GM19043 (cell line): ENCODE results near the gene PCDHGB5.
"Not testable (repeated sequence)": the region's sequence is repeated elsewhere in the genome, so short reads cannot be mapped to it uniquely, and the experiment has no call there.

Source experiments
- ATAC-seq: cut with Tn5 transposase; IDR thresholded peaks from one replicate; pipeline ENCODE4 v1.9.1; 2021; ENCODE audit warnings: low read depth; ENCODE audit not compliant: unreplicated experiment

PCDHGB5 gene

DNA sequence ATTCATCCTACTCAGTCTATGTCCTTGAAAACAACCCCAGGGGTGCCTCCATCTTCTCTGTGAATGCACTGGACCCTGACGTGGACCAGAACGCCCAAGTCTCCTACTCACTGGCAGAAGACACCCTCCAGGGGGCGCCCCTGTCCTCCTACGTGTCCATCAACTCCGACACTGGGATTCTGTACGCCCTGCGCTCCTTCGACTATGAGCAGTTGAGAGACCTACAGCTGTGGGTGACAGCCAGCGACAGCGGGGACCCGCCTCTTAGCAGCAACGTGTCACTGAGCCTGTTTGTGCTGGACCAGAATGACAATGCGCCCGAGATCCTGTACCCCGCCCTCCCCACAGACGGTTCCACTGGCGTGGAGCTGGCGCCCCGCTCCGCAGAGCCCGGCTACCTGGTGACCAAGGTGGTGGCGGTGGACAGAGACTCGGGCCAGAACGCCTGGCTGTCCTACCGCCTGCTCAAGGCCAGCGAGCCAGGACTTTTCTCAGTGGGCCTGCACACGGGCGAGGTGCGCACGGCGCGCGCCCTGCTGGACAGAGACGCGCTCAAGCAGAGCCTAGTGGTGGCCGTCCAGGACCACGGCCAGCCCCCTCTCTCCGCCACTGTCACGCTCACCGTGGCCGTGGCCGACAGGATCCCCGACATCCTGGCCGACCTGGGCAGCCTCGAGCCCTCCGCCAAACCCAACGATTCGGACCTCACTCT is 22.1 kb upstream of the PCDHGB5 start:
- not testable (repeated sequence) for ATAC-seq

DNA sequence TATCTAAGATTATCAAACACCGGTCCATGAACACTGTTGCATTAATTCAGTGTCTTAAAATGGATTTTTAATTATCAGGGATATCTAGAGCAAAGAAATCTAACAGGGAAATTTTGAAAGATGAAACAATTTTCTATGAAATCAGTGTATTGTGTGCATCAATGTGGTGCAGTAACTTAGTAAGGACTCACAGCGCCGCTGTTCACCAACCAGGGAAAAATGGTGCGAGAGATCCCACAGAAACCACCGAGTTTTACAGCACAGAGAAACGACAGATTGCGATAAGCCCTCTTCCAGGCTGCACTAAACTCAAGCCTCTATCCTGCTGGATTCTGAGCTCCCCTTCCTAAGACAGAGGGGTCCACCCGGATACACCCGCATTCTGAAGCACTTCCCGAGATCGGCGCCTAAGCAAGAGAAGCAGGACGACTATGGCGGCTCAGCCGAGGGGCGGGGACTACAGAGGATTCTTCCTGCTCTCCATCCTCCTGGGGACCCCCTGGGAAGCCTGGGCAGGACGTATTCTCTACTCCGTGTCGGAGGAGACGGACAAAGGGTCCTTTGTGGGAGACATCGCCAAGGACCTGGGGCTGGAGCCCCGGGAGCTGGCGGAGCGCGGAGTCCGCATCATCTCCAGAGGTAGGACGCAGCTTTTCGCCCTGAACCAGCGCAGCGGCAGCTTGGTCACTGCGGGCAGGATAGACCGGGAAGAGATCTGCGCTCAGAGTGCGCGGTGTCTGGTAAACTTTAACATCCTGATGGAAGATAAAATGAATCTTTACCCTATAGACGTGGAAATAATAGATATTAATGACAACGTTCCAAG is 15.1 kb upstream of the PCDHGB5 start, which contains the start of gene PCDHGA7:
Gene PCDHGA7, plus strand, starts transcription at position 274 of the 826 bp plus-strand sequence. Its CDS starts 158 bp downstream, at position 432.
- no peak for ATAC-seq

DNA sequence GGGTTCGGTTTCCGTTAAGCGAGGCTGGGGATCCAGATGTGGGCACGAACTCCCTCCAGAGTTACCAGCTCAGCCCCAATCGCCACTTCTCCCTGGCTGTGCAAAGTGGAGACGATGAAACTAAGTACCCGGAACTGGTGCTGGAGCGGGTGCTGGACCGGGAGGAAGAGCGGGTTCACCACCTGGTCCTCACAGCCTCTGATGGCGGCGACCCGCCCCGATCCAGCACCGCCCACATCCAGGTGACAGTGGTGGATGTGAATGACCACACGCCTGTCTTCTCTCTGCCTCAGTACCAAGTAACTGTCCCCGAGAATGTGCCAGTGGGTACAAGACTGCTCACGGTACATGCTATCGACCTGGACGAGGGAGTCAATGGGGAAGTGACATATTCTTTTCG is 14.4 kb upstream of the PCDHGB5 start:
- ATAC-seq: no peak

DNA sequence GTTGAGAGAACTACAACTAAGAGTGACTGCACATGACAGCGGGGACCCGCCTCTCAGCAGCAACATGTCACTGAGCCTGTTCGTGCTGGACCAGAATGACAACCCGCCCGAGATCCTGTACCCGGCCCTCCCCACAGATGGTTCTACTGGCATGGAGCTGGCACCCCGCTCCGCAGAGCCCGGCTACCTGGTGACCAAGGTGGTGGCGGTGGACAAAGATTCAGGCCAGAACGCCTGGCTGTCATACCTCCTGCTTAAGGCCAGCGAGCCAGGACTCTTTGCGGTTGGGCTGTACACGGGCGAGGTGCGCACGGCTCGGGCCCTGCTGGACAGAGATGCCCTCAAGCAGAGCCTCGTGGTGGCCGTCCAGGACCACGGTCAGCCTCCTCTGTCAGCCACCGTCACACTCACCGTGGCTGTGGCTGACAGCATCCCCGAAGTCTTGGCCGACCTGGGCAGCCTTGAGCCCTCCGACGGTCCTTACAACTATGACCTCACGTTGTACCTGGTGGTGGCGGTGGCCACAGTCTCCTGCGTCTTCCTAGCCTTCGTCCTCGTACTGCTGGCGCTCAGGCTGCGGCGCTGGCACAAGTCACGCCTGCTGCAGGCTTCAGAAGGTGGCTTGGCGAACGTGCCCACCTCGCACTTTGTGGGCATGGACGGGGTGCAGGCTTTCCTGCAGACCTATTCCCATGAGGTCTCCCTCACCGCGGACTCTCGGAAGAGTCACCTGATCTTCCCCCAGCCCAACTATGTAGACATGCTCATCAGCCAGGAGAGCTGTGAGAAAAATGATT is 13.1 kb upstream of the PCDHGB5 start:
- no peak for ATAC-seq

DNA sequence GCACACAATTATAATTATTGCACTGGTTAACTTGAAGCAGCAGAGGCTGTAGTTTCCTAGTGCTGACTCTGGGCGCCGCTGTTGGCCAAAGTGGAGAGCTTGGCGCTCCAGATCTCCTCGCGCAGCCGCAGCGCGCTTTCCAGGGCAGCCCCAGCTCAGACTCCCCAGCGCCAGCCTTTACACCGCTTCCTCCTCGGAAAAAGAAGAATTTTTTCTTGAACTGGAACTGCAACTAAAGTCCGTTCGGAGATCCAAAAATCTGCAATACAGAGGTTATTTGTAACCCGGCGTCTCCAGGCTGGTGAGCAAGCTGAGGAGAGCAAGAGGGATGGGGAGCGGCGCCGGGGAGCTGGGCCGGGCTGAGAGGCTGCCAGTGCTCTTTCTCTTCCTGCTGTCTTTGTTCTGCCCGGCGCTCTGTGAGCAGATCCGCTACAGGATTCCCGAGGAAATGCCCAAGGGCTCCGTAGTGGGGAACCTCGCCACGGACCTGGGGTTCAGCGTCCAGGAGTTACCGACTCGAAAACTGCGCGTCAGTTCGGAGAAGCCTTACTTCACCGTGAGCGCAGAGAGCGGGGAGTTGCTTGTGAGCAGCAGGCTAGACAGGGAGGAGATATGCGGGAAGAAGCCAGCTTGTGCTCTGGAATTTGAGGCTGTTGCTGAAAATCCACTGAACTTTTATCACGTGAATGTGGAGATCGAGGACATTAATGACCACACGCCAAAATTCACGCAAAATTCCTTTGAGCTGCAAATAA is 10.0 kb upstream of the PCDHGB5 start, which contains the start of gene PCDHGB4:
Gene PCDHGB4, plus strand, starts transcription at position 142 of the 755 bp plus-strand sequence. Its CDS starts 187 bp downstream, at position 329.
- ATAC-seq: not testable (repeated sequence)

DNA sequence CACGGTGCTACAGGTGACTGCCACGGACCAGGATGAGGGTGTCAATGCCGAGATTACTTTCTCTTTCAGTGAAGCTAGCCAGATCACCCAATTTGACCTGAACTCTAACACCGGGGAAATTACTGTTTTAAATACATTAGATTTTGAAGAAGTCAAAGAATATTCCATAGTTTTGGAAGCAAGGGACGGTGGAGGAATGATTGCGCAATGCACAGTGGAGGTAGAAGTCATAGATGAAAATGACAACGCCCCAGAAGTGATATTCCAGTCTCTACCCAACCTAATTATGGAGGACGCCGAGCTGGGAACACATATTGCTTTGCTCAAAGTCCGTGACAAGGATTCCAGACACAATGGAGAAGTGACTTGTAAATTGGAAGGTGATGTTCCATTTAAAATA is 9.1 kb upstream of the PCDHGB5 start:
- ATAC-seq: no peak

DNA sequence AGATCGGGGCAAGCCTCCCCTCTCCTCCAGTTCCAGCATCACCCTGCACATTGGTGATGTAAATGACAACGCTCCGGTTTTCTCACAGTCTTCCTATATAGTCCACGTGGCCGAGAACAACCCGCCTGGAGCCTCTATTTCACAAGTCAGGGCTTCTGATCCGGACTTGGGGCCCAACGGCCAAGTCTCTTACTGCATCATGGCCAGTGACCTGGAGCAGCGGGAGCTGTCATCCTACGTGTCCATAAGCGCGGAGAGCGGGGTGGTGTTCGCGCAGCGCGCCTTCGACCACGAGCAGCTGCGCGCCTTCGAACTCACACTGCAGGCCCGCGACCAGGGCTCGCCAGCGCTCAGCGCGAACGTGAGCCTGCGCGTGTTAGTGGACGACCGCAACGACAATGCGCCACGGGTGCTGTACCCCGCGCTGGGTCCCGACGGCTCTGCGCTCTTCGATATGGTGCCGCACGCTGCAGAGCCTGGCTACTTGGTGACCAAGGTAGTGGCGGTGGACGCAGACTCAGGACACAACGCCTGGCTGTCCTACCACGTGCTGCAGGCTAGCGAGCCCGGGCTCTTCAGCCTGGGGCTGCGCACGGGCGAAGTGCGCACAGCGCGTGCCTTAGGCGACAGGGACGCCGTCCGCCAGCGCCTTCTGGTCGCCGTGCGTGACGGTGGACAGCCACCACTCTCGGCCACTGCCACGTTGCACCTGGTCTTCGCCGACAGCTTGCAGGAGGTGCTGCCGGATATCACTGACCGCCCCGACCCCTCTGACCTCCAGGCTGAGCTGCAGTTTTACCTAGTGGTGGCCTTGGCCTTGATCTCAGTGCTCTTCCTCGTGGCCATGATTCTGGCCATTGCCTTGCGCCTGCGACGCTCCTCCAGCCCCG is 8.3 kb upstream of the PCDHGB5 start:
- ATAC-seq: no peak

DNA sequence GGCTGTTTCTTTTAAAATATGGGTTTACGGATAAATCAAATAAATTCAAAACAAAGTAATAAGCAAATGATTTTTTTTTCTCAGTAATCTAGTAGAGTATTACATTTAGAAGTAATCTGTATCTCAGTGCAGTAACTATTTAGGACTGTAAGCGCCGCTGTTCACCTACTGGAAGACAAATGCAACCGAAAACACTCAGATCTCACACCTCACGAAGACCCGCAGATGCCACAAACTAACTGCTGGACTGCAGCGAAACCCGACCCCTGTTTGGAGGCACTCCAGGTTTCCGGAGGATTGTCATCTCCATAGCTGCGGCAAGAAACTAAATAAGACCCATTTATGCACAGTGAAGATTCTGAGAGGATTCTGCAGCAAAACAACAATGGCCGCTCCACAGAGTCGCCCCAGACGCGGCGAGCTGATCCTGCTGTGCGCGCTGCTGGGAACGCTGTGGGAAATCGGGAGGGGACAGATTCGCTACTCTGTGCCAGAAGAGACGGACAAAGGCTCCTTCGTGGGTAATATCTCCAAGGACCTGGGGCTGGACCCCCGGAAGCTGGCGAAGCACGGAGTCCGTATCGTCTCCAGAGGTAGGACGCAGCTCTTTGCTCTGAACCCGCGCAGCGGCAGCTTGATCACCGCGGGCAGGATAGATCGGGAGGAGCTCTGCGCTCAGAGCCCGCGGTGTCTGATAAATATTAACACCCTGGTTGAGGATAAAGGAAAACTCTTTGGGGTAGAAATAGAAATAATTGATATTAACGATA is 5.1 kb upstream of the PCDHGB5 start, which contains the start of gene PCDHGA8:
Gene PCDHGA8, plus strand, starts transcription at position 205 of the 770 bp plus-strand sequence. Its CDS starts 181 bp downstream, at position 386.
- no peak for ATAC-seq

DNA sequence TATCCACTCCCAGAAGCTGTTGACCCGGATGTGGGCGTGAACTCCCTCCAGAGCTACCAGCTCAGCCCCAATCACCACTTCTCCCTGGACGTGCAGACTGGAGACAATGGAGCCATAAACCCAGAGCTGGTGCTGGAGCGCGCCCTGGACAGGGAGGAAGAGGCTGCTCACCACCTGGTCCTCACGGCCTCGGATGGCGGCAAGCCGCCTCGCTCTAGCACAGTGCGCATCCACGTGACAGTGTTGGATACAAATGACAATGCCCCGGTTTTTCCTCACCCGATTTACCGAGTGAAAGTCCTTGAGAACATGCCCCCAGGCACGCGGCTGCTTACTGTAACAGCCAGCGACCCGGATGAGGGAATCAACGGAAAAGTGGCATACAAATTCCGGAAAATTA is 4.5 kb upstream of the PCDHGB5 start:
- no peak for ATAC-seq

DNA sequence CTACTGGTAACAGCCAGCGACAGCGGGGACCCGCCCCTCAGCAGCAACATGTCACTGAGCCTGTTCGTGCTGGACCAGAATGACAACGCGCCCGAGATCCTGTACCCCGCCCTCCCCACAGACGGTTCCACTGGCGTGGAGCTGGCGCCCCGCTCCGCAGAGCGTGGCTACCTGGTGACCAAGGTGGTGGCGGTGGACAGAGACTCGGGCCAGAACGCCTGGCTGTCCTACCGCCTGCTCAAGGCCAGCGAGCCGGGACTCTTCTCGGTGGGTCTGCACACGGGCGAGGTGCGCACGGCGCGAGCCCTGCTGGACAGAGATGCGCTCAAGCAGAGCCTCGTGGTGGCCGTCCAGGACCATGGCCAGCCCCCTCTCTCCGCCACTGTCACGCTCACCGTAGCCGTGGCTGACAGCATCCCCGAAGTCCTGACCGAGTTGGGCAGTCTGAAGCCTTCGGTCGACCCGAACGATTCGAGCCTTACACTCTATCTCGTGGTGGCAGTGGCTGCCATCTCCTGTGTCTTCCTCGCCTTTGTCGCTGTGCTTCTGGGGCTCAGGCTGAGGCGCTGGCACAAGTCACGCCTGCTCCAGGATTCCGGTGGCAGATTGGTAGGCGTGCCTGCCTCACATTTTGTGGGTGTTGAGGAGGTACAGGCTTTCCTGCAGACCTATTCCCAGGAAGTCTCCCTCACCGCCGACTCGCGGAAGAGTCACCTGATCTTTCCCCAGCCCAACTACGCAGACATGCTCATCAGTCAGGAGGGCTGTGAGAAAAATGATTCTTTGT is 3.2 kb upstream of the PCDHGB5 start:
- not testable (repeated sequence) for ATAC-seq

DNA sequence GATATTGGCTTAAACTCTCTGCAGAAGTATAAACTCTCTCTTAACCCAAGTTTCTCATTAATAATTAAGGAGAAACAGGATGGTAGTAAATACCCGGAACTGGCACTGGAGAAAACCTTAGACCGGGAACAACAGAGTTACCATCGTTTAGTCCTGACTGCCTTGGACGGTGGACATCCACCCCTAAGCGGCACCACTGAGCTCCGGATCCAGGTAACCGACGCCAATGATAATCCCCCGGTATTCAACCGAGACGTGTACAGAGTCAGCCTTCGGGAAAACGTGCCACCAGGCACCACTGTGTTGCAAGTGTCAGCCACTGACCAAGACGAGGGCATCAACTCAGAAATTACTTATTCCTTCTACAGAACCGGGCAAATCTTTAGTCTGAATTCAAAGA is 861 bp downstream of the PCDHGB5 start:
- no peak for ATAC-seq

DNA sequence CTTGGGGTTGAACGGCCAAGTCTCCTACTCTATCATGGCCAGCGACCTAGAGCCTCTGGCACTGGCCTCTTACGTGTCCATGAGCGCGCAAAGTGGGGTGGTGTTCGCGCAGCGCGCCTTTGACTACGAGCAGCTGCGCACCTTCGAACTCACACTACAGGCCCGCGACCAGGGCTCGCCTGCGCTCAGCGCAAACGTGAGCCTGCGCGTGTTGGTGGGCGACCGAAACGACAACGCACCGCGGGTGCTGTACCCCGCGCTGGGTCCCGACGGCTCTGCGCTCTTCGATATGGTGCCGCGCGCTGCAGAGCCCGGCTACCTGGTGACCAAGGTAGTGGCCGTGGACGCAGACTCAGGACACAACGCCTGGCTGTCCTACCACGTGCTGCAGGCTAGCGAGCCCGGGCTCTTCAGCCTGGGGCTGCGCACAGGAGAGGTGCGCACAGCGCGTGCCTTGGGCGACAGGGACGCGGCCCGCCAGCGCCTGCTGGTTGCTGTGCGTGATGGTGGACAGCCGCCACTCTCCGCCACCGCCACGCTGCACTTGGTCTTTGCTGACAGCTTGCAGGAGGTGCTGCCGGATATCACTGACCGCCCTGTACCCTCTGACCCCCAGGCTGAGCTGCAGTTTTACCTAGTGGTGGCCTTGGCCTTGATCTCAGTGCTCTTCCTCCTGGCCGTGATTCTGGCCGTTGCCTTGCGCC is 2.0 kb downstream of the PCDHGB5 start:
- no peak for ATAC-seq

DNA sequence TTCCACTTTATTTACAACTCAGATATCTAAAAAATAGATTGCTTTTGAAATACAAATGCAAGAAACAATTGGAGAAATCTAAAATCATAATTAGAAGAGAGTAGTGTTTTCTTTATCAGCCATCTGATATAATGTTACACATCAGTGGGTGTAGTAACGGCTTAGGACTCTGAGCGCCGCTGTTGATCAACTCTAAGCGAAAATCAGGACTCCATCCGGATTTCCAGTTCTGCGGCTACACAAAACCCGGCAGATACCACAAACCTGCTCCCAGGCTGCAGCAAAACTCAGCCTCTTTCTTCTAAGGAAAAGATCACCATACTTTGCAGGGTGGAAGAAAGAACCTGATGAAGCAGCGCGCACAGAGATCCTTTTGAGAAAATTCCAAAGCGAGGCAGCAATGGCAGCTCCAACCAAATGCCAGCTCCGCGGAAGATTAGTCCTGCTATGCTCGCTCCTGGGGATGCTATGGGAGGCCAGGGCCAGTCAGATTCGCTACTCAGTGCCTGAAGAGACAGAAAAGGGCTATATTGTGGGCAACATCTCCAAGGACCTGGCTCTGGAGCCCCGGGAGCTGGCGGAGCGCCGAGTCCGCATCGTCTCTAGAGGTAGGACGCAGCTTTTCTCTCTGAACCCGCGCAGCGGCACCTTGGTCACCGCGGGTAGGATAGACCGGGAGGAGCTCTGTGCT is 5.0 kb downstream of the PCDHGB5 start, which contains the start of gene PCDHGA9:
Gene PCDHGA9, plus strand, starts transcription at position 226 of the 691 bp plus-strand sequence. Its CDS starts 175 bp downstream, at position 401.
- no peak for ATAC-seq

DNA sequence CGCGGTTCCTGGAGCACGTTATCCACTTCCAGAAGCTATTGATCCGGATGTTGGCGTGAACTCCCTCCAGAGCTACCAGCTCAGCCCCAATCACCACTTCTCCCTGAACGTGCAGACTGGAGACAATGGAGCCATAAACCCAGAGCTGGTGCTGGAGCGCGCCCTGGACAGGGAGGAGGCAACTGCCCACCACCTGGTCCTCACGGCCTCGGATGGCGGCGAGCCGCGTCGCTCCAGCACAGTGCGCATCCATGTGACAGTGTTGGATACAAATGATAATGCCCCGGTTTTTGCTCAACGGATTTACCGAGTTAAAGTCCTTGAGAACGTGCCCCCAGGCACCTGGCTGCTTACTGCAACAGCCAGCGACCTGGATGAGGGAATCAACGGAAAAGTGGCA is 5.6 kb downstream of the PCDHGB5 start:
- no peak for ATAC-seq

DNA sequence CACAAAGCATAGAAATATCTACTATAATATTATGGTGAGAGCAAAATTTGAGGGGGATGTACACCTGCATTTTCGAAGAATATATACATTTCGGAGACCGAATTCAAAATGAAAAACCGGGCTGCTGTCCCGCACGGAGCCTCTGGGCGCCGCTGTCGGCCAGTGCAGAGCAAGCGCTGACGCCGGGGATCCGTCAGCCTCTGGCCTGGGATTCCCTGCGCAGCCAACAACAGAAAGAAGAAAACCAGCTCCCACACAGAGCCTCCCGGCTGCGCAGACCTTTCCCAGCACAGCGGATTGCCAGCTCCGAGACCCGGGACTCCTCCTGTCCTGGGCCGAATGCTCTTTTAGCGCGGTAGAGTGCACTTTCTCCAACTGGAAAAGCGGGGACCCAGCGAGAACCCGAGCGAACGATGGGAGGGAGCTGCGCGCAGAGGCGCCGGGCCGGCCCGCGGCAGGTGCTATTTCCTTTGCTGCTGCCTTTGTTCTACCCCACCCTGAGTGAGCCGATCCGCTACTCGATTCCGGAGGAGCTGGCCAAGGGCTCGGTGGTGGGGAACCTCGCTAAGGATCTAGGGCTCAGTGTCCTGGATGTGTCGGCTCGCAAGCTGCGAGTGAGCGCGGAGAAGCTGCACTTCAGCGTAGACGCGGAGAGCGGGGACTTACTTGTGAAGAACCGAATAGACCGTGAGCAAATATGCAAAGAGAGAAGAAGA is 10.2 kb downstream of the PCDHGB5 start, which contains the start of gene PCDHGB6:
Gene PCDHGB6, plus strand, starts transcription at position 232 of the 716 bp plus-strand sequence. Its CDS starts 182 bp downstream, at position 414.
- not testable (repeated sequence) for ATAC-seq
